GM18499 (cell line): ENCODE results near the gene TOX3.

Experiments used
- ATAC-seq: cut with Tn5 transposase; IDR thresholded peaks from one replicate; pipeline ENCODE4 v1.9.1; 2021; ENCODE audit warnings: moderate number of reproducible peaks; ENCODE audit not compliant: insufficient read depth, unreplicated experiment

Gene TOX3

GRCh38 chr16:52460639-52461178, 86.2 kb downstream of the TOX3 start:
- no peak for ATAC-seq

GRCh38 chr16:52456368-52456767, 90.6 kb downstream of the TOX3 start:
- no peak for ATAC-seq

DNA sequence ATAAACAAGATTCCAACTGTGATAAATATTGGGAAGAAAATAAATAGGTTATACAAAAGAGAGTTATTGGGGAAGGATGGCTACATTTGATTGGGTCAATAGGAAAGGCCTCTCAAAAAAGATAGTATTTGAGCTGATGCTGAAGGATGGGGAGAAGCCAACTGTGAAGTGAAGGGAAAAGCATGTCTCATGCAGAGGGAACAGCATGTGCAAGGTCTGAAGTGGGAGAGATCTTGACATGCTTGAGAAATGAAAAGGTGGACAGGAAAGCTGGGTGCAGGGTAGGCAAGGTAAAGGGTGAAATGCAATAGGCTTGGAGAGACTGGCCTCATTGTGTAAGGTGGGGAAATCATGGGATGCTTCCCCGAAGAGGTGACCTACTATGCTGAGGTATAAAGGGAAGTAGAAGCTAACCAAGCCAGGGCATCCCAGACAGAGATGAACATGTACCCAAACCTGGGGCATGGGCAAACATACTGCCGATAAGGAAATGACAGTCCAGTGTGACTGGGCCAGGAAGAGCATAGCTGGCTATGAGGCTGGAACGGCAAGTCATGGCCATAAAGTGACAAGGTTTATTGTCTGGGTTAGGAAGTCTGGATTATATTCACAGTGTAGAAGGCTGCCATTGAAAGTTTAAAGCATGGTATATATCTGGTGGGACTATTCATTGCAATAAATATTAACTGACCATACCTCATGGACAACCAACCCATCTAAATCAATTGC, 91.2 kb downstream of the TOX3 start:
- ATAC-seq = no peak

GRCh38 chr16:52453644-52454043, 93.3 kb downstream of the TOX3 start:
- ATAC-seq = no peak

DNA sequence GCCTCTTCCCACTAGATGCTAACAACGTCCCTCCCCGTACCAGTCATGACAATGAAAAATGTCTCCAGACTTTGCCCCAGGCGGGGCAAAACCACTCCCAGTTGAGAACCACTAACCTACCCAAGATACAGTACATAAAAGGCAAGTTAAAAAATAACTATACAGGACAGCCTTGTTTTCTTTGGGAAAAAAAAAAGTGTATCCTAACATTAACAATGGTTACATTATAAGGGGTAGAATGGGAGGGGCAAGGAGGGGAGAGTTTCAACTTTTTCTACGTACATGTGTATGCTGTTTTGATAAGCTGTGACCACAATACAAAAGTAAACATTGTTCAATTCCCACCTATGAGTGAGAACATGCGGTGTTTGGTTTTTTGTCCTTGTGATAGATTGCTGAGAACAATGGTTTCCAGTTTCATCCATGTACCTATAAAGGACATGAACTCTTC, 94.9 kb downstream of the TOX3 start:
- no peak for ATAC-seq

DNA sequence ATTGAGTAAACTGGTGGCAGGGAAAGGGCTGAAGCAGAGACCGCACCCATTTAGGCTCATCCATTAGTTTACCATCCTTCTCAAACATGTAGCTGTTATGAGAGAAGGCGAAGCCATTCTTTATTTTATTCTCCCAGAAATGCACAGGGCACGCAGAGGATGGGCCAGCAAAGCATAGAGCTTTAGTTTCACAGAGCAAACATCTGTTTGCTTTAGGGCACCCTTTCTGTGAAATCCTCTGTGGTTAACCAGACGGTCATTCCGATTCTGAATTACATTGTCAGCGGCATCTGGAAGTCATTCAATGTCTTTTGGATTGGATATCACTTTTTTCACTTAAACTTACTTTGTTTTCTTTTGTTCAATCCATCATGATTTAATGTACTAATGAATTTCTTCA, 96.0 kb downstream of the TOX3 start:
- ATAC-seq = no peak

- no peak for ATAC-seq
Observed at GRCh38 chr16:52450241-52450640, 96.7 kb downstream of the TOX3 start.

- no peak for ATAC-seq
Observed at GRCh38 chr16:52446080-52446479, 100.9 kb downstream of the TOX3 start.

- ATAC-seq = no peak
Observed at GRCh38 chr16:52441886-52442285, 105.1 kb downstream of the TOX3 start.

DNA sequence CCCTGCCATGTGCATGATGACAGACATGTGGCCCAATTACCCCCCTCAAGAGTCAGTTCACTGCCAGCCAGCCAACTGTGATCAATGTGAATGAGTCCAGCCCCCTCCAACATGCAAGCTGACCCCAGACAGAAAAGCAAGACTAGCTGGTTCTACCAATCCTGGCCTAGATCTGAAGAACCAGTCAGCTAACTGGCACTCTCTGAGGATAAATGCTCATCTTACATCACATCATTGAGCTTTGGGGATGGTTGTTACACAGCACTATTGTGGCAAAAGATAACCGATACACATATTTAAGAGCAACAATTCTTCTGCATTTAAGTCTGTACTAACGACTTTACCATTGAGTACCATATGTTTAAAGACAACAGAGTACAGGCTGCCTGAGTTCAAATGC, 106.7 kb downstream of the TOX3 start:
- no peak for ATAC-seq

DNA sequence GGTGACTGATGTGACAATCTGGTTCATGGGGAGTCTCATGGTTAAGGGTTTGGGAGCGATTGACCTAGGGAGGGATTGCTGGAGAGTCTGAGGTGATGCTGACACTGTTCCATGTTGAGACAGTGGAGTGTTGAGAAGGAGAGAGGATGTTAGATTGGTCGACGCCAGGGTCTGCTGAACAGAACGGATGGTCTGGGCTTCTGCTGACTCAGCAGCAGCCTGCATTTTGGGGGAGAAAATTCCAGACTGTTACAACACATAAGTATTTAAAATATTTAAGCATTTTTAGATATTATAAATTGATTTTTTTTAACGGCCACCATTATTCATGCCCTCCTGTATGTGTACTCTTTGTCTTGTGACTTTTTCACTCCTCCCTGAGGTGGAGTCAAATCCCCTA, 107.2 kb downstream of the TOX3 start:
- ATAC-seq = no peak

DNA sequence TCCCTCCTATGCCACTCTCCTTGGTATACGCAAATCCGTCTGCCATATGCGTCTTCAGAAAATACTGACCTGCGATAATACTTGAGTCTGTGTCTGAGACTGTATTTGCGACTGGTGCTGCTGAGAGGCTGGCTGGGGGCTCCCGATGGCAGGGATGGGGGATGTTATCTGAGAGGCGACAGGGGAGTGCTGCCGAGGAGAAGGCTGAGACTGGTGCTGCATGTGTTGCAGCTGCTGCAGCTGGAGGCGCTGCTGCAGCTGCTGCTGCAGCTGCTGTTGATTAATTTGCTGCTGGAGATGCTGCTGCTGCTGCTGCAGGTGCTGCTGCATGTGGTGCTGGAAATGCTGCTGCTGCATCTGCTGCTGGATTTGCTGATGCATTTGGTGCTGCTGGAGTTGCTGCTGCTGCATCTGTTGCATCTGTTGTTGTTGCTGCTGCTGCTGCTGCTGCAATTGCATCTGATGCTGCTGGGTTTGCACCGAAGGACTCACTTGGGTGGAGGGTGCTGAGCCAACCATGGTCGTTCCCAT, 107.7 kb downstream of the TOX3 start:
- no peak for ATAC-seq

DNA sequence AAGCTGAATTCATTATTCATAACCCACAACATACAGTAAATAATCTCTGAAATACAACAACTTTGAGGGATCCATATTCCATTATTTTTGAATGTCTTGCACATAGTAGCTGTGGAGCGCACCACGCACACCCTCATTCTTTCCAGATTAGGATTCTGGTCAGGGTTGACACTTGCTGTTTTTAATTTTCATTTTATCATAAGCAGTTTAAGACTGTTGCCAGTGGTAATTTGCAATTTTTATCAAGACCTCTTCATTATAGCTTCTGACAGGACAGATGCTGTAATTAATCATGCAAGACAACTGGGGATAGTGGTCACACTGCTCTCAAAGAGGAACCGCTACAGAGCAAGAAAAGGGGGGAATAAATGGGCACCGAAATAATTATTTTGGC, 109.7 kb downstream of the TOX3 start:
- no peak for ATAC-seq

DNA sequence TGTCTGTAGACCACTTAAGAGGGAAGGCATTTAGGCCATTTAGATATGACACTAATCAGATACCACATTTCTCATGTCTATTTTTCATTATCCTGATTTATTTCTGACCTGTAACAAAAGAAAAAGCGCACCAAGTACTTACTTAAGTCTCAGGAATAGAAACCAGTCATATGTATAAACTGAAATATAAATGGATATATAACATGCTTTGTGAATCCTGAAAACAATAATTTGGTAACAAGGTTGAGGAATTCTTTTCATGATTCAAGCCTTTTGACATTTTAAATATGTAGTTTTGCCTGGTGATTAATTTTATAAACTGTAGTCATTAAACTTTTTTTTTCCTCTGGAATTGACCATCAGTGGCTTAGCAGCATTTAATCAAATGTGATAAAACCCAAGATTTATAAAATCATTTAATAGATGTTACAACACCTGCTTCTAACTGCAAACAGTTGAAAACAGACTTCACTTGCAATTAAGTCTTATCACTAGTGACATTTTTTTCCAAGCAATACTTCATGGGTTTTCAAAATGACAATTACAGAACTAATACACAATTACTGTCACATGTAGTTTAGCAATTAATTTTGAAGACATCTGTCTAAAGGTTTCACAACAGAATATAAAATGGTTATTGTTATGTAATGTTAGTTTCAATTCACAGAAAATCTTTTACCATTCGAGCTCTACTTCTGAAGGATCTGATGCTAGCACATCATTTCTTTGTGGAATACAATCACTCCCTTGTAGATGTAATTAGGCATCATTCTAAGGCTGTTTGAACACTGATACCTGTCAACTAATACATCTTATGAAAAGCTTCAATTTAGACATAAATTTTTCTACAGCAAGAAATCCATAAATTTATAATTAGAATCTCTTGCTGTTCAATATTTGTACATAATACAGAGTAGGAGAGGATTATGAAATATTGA, 110.3 kb downstream of the TOX3 start:
- no peak for ATAC-seq

GRCh38 chr16:52434224-52434623, 112.7 kb downstream of the TOX3 start:
- ATAC-seq = no peak

- no peak for ATAC-seq
Observed at GRCh38 chr16:52433643-52434042, 113.3 kb downstream of the TOX3 start.

GRCh38 chr16:52424591-52424990, 122.4 kb downstream of the TOX3 start:
- ATAC-seq = no peak

DNA sequence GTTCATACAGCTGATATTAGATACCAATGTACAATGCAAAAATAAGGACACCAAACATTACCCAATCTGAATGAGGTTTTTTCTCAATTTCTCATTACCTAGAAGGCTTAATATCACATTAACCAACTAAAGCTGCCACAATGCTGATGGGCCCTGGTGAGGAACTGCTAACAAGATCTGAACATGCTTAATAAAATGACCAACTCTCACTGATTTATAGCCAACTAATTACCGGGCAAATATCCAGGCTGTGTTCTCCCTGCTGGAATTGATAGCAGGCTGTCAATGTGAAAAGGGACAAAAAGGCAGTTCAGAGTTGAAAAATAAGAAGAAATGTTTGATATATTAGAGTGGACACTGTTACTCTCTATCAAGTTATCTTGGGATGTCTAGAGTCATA, 124.6 kb downstream of the TOX3 start:
- ATAC-seq = no peak

GRCh38 chr16:52418201-52418600, 128.7 kb downstream of the TOX3 start:
- no peak for ATAC-seq

- ATAC-seq = no peak
Observed at GRCh38 chr16:52416888-52417287, 130.1 kb downstream of the TOX3 start.

GRCh38 chr16:52411011-52411410, 135.9 kb downstream of the TOX3 start:
- no peak for ATAC-seq
